GM19099 (cell line): ENCODE results near the gene PMS1.

Experiments
- POLR2A ChIP-seq: IDR thresholded peaks from 3 replicates; pipeline ENCODE4 v1.6.1; 2011; ENCODE audit warnings: low read depth; ENCODE audit not compliant: insufficient read length; ENCODE audit errors: extremely low read depth

The PMS1 gene

DNA sequence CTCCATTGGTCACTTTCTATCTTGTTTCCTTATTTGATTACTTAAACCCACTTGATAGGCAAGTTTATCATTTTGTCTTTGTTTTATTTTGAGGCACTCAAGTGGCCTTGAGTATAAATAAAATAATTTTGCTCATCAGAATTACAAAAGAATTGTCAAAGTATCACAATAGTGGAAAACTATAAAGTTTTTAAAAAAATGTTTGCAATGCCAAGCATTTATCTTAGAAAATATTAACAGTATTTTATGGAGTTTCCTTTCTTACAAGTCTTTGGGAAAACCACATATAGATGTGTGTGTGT is 14.7 kb downstream of the PMS1 start:
- no peak for TF ChIP-seq POLR2A

DNA sequence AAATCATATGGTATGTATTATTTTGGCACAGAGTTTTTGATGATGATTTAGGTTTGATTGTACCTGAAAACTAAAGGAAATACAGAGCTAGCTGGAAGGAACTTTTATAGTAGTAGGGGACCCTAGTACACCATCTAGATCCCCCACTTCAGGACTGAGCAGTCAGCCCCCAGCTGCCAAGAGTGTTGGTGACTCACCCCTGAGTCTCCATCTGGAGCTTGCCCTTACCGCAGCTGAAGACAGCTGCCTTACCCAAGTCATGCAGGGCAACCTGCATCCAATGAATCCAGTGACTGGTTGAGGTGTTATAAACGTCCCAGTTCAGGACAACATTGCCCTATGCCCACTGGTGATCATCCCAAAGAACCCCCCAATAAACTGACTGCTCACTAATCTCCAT is 15.3 kb downstream of the PMS1 start:
- TF ChIP-seq POLR2A: no peak

GRCh38 chr2:189802396-189802912 is 18.2 kb downstream of the PMS1 start:
- no peak for TF ChIP-seq POLR2A

GRCh38 chr2:189803431-189803830 is 19.2 kb downstream of the PMS1 start:
- no peak for TF ChIP-seq POLR2A

DNA sequence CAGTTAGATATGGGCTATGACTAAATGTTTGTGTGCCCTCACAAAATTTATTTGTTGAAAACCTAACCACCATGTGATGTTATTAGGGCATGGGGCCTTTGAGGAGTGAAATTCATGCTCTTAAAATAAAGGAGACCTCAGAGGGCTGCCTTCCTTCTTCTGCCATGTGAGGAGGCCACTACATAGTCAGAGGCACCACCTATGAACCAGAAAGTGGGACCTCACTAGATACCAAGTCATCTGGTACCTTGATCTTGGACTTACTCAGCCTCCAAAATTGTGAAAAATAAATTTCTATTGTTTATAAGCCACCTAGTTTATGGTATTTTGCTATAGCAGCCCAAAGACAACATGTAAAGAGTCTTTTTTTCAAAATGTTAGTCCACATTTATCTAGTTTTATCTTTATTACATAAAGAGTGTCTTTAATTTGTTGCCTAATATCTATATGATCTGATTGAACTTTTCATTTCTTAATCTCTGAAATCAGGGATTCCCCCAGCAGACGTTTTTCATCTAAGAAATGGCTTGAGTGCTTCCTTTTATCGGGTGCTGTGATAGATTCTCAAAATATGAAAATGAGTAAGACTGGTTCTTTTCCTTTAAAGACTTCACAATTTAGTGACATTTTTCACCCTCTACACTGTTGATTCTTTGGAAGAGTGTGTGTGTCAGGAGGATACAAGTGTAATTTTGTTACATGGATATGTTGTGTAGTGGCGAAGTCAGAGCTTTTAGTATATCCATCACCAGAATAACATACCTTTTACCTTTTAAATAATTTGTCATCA is 34.2 kb downstream of the PMS1 start:
- no peak for TF ChIP-seq POLR2A

DNA sequence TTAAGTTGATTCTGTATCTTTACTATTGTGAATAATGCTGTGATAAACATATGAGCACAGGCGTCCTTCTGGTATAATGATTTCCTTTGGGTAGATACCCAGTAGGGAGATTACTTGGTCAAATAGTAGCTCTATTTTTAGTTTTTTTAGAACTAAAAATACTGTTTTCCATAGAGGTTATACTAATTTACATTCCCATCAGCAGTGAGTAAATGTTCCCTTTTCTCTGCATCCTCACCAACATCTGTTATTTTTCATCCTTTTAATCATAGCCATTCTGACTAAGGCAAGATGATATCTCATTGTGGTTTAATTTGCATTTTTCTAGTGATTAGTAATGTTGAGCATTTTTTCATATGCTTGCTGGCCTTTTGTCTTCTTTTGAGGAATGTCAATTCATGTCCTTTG is 35.1 kb downstream of the PMS1 start:
- TF ChIP-seq POLR2A: no peak

DNA sequence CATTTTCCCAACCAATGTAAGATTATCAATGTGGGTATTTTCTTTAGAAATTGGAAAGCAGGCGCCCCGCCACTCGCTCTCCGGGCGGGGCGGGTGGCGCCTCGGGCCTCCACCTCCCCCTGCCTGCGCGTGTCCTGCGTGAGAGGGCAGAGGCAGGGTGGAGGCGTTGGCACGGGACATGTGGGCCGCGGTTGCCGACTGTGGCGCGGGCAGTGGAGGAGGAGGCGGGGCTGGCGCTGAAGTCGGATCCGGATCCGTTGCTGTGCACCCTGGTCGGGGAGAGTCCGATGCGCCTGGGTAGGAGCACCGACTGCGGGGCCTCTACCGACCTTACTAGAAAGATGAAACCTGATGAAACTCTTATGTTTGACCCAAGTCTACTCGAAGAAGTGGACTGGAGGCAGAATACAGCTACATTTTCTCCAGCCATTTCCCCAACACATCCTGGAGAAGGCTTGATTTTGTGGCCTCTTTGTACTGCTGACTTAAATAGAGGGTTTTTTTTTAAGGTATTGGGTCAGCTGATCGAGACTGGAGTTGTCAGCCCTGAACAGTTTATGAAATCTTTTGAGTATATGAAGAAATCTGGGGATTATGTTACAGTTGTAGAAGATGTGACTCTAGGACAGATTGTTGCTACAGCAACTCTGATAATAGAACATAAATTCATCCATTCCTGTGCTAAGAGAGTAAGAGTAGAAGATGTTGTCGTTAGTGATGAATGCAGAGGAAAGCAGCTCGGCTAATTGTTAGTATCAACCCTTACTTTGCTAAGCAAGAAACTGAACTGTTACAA is 37.9 kb downstream of the PMS1 start:
- no peak for TF ChIP-seq POLR2A

DNA sequence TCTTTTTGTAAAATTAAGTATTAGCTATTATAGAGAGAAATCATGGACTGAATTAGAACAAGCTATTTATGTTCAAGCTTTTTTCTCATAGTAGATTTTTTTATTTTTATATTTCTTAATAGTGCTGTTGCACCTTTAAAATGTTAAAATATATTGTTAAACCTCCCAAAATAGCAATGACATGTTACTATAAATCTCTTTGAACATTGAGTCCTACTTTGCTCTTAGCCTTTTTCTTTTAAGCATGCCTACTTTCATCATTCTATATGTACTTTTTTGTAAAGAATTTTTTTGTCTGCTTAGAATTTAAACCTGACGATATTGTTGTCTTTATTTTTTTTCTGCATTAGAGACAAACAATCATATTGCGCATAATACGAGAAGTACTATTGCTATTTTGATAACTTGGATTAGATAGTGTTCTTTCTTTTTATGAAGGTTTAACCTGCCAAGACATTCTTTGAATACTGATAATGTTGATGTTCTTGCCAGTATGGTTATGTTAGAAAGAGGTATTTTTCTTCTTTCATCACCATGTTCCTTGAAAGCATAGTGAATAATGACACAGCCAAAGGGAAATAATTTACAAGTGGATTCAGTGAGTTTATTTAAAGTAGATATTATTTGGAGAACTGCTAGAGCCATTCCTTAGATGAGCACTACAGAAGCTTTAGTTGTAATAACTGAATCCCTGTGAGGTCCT is 40.6 kb downstream of the PMS1 start:
- TF ChIP-seq POLR2A: no peak

GRCh38 chr2:189826039-189826438 is 41.8 kb downstream of the PMS1 start:
- TF ChIP-seq POLR2A: no peak

GRCh38 chr2:189829102-189829833 is 45.0 kb downstream of the PMS1 start:
- no peak for TF ChIP-seq POLR2A

- no peak for TF ChIP-seq POLR2A
These were observed 46.3 kb downstream of the PMS1 start for GRCh38 chr2:189830510-189830909.

- no peak for TF ChIP-seq POLR2A
These were observed 49.8 kb downstream of the PMS1 start for GRCh38 chr2:189834059-189834458.

GRCh38 chr2:189835855-189836558 is 51.8 kb downstream of the PMS1 start:
- no peak for TF ChIP-seq POLR2A

DNA sequence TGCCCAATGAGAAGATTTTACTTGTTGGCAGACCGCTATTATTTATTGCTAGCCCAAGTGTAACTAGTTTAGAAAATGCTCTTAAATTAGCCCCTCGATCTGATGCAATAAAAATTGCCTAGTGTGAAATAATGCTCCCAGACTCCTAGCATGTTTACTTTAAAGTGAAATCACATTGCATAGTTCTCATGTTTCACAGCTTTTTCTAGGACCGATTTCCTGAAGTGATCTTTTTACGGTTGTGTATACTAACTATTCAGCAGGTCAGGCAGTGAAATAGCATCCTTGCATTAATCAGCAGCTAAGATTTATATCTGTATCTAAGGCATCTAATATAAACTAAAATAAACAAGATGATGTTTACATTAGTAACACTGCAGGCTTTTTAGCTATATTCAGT is 52.4 kb downstream of the PMS1 start:
- no peak for TF ChIP-seq POLR2A
